DMS53 treated with DMSO at 0.1 percent for 48 hours (cell line): ENCODE data around the gene PTPRG.
"Not testable (repeated sequence)": the region's sequence is repeated elsewhere in the genome, so short reads cannot be mapped to it uniquely, and the experiment has no call there.

Source experiments
- DNase-seq: peaks from one replicate; lab custom pipeline; 2025; ENCODE audit not compliant: unreplicated experiment; lab: John Stamatoyannopoulos, UW

Gene PTPRG

DNA sequence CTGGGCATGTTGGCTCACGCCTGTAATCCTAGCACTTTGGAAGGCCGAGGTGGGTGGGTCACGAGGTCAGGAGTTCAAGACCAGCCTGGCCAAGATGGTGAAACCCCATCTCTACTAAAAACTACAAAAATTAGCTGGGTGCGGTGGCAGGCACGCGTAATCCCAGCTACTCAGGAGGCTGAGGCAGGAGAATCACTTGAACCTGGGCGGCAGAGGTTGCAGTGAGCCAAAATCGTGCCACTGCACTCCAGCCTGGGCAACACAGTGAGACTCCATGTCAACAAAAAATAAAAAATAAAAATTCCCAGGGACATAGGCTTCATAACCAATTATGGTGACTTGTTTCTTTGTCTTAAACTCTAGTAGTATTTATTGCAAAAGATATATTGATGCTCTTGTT lies 155.3 kb downstream of the PTPRG start:
- DNase-seq: not testable (repeated sequence)

DNA sequence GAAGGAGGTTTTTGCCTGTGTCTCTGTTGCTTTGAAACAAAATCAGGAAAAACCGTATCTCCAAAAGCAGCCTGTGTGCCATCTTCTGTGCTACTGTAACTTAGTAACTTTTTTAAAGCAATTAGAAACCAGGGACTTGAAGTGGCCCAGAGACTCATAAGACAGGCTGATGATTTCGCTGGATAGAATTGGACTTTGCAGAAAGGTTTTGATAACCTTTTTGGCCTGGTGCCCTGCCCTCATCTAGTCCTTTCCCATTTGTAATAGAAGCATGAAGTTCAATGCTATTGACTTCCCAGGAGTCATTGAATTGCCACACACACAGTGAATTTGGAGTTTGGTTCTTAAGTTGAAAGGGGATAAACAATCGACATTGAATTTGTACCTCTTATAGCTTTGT lies 157.2 kb downstream of the PTPRG start:
- DNase-seq: no peak

DNA sequence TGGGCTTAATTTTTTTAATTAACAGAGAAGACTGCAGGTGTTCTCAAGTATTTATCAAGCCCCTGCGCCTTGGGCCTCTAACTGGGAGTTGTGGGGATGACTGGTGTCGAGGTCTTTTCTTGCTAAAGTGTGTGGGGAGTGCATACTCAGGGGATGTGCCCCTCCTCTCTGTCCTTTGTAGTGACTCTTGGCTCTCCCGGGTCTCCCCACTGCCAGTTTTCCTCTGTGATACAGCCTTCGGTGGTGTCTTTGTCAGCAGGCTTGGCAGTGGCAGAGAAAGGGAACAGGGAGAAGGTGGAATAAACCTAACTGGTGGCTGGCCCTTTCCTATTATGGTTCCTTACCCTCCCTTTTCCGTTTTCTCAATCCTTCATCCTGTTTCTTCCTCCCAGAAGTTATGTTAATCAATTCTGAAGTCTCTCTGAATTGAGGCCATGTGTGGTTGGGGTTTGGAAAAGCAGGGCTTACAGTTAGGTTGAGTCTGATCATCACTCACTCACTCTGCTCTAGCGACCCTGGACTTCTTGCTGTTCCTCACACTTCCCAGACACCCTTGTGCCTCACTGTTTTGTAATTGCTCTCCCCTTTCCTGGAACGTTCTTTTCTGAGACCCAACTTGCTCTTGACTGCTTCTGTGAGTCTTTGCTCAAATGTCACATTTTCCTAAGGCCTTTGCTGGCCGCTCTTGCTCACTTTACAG lies 158.1 kb downstream of the PTPRG start:
- no peak for DNase-seq

DNA sequence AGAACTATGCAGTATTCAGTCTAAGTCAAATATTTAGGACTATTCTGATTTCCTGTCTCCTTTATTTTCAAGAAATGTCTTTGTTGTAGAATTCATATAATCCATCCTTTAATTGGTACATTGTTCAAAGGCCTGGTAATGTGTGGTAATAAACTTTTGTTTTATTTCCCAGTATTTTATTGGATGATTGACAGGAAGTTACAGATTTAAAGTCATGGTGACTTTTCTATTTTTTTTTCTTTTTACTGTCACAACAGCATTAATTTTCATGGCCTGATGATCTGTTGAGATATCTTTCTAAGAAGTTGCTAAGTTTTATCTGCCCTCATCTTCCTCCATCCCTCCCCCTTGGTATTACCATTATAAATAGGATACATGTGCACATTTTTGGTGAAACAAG lies 161.7 kb downstream of the PTPRG start:
- no peak for DNase-seq

DNA sequence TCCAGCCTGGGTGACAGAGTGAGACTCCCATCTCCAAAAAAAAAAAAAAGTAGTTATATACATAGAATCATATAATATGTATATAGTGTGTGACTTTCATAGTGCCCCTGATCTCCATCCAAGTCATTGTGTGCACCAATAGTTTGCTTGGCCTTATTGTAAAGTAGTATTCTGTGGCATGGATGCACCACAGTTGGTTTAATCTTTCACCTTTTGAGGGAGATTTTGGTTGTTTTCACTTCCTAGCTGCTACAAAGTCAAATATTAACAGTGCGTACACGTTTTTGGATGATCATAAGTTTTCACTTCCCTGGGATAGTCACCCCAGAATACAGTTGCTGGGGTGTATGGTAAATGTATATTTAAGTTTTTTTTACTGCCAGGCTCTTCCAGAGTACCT lies 162.8 kb downstream of the PTPRG start:
- no peak for DNase-seq

DNA sequence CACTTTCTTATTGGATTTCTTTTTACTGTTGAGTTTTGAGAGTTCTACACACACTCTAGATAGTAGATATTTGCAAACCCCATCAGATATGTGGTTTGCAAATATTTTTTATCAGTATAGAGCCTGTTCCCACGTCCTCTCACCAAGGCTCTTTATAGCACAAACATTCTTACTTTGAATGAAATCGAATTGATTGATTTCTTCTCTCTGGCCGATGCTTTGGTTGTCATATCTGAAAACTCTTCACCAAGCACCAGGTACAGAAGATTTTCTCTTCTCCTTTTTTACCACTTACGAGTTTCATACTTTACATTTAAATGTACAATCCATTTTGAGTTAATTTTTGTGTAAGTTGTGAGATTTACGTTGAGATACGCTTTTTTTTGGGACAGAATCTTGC lies 163.4 kb downstream of the PTPRG start:
- no peak for DNase-seq

DNA sequence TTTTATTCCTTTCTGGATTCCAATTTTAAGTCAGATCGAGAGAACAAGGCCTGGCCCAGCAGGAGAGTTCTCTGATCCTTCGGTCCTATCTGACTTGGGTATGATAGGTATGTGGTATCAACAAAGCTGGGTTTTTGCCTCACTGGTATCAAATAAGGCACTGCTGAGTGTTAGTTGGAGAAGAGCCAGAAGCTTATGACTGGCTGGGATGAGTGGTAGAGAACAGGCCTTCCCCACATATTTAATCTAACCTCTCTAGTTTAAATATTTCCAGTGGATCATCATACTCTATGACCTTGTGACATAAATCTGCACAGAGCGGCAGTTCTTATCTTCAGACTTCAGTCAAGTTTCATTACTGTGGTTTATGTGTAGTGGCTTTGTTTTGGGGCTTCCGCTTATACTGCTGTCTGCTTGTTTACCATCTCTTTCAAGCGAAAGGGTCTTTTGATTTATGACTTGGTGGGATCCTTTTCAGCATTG lies 164.5 kb downstream of the PTPRG start:
- no peak for DNase-seq

DNA sequence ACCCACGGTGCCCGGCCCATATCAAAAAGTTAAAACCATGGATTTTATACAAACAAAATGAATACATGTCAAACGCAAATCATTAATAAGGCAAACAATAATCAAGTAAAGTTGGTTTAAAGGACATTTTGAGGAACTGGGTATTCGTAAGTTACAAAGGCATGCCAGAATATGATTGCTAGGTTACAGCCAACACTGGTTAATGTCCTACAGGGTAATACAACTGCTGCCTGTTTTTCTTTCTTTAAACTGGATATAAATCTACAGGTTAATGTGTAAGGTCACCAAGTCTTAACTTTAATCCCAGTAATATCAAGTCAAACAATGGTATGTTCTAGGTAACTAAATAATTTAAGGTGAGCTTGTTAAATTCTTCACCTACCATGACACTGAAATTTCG lies 166.1 kb downstream of the PTPRG start:
- DNase-seq: no peak

DNA sequence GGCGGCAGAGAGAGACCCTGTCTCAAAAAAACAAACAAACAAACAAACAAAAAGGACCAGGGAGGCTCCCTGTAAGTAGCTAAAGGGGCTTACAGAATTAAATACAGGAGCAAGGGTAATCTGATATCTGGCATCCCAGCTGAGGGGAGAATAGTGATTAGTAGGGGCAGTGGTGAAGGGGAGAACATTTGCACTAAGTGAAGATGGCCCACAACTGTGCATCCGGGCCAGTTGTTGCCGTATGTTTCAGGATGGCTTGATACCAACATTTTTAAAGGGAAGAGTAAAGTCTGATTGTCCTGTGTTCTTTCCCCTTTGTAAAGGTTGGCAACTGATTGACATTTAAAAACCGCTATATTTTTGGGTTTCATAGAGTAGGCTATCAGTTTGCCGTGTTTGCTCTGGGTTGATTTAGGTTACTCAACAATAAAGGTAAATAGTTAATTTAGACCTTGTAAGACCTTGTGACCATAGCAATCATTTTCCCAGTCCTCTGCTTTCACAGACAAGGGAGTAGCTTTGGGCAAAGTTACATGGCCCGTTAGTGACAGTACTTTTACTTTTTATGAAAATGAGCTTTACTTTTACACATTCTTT lies 167.8 kb downstream of the PTPRG start:
- DNase-seq: no peak

DNA sequence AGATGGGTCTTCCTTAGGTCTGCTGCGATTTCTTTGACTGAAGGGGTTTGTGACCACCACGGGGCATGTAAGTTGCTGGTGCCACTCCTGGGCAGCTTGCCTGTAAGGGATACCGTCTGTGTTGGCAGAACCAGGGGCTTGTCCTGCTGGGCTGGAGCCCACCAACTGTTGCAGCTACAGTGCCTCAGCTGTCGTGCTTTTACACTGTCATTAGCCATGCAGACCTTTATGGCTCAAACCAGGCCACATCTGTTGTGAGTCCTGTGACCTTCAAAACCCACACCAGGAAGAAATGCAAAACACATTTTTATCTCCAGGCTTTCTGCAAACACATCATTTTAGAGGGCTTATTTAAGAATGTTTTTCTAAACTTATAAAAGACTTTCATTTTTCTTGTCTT lies 168.7 kb downstream of the PTPRG start:
- DNase-seq: no peak

DNA sequence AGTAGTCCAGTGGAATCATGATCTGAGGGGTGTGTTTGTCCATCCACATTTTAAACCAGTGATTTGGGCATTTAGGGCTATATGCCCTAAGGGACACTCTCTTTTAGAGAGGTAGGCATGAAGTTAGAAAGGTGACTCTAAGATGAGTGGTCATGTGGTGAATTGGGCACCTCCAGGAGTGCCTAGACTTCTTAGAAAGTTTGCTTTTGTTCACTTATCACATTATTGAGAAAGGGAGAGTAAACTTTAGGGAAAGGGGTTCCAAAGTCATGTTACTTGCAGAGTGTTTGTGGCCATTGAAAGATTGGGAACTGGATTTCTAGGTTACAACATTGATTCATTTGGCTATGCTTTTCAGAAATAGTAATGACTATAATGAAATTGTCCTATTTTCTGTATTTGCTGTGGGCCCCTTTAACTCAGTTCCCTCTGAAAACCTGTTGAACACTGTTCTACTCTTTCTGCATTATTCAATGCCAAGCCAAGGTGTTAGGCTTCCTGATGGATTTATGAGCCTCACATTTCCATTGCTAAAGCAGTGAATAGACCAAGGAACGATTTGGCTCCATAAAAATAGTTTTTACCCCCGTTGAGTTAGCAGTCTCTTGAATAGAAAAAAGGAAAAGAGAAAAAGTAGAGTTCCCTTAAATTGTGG lies 169.3 kb downstream of the PTPRG start:
- no peak for DNase-seq

DNA sequence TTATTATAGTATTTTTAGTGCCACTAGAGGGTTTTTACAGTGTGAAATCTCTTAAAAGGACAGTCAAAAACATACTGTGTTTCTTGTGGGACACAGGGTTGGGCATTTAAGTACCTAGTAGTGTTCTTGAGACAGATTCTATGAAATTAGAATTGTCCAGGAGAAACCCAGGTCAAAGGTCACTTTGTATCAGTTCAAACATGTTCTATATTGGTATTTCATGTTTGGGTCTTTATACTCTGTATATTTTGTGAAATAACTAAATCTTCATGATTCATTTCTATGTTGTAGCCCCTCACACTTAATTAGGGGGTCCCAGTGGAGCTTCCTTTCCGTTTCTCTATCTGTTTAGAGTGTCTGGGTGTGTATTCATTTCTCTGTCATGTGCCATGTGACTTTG lies 171.6 kb downstream of the PTPRG start:
- DNase-seq: no peak

DNA sequence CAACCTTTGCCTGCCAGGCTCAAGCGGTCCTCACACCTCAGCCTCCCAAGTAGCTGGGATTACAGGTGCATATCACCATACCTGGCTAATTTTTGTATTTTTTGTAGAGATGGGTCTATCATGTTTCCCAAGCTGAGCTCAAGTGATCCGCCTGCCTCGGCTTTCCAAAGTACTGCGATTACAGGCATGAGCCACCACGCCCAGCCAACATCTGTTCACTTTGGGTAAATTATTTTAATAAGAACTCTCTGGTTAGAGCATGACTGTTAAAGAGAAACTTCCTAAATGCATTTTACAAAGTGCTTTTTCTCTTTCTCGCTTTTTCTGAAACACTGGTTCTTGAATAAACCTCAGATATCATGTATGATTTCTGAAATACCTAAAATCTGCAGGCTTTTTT lies 172.5 kb downstream of the PTPRG start:
- DNase-seq: no peak

DNA sequence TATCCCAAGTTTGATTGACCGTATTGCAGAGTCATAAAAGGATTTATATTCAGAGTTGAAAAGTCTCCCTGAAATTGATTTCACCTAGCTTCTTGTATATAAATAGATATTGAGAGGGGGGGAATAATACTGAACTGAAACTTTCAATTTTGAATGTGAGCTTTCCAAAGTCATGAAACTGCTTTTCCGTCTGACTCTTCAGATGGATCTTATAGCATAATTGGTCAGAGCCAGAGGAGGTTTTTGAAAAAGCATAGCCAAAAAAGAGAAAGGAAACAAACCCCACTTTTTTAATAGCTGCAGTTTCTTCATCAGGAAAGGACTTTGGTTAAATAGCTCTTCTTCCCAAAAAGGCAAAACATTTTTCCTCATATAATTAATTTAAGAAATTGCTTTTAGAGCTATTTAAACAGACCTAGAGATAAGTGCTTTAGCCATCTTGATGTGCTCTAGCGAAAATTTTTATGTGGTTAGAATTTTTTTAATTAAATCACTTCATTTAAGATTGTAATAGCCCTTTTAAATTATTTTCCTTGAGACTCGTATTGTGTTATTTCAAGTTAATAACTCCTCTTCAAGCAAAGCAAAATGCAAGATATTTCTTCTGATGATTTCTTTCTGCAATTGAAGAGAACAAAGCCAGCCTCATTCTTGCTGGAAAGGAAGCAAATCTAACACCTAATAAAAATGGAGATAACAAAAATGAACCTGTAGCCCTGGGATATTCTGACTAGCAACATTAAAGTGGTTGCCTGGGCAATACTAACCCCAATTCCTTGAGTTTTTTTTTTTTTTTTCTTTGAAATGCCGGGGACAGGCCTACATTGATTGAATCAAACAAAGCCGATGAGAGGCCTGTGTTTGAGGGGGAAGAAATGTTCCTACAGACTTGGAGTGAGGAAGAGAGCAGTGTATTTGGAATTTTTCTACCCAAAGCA lies 173.6 kb downstream of the PTPRG start:
- no peak for DNase-seq

DNA sequence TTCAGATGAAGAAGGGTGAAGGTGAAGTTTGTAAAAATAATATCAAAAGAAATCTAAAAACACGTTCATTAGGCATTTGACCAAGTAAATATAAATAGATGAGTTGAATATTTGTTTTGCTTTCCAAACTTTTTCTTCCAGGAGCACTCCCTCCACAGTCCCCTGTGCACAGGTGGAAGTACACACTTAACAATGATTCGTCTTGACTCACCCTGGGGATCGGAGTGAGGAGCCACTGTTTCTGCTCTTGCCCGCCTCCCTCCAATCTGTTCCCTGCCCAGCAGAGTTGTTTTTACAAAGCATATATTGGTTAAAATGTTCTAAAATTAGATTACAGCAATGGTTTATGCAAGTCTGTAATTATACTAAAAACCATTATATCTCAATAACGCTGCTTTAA lies 175.1 kb downstream of the PTPRG start:
- no peak for DNase-seq

DNA sequence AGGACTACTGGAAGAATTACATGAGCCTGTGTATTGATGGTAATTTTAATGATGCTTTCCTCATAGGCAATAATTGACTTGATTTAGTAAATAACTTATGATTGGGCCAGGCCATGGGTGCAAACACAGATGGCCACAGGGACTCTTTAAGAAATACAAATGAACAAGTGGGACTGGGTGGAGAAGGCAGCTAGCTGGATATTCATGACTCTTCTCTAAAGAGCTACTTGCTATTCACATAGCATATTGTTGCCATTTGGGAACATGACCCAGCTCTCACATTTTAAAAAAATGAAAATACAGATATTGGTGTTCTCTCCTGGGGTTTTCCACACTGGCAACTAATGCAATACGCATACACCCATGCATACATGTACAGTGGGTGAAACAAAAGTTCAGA lies 178.3 kb downstream of the PTPRG start:
- no peak for DNase-seq

DNA sequence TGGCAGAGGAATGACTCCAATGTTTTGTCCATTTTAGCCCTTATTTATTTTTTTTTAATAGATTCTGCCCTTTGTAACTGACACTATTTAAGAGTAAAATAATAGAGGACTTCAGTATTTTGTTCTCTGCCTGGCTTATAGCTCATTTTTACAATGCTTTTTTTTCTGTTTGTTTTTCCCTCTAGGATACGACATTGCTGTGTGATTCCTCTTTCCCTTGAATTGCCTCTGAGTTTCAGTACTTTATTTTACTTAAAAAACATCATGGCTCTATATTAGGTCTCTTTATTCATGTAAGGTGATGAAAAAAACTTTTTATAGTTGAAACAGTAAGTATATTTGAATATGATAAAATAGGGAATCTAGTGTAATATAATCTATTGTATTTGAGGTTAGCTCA lies 179.1 kb downstream of the PTPRG start:
- no peak for DNase-seq

DNA sequence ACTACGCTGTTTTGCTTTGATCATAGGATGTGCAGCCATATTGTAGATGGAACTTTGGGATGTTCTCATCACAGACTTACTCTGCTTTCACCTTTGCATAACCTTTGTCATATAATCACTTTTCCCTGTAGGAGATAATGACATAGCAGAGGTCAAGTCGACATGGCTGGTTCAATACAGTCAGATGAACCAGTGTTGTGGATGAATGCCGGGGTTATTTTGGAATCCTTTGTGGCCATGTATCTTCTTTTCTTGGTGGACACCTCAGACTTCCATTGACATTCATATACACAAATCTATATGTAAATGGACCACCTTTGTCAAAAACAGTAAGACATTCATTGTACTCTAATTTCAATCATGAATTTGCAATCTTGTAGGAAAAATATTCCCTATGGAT lies 180.2 kb downstream of the PTPRG start:
- DNase-seq: no peak

DNA sequence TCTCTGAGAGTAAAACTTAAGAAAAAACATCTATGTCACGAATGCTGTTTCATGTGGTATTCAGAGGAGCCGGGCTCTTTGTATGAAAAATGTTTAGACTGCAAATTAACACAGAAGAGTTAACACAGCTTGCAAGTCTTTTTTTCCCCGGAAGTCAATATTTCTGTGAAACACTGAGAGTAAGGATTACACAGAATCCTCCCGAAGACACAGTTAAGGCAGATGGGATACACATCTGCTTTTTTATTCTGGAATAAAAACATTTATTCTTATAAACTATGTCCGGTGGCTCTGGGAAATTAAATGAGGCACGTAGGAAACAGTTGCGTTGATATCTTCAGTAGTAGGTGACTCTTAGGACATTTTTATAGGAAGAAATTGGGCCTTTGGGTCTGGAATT lies 180.6 kb downstream of the PTPRG start:
- no peak for DNase-seq

DNA sequence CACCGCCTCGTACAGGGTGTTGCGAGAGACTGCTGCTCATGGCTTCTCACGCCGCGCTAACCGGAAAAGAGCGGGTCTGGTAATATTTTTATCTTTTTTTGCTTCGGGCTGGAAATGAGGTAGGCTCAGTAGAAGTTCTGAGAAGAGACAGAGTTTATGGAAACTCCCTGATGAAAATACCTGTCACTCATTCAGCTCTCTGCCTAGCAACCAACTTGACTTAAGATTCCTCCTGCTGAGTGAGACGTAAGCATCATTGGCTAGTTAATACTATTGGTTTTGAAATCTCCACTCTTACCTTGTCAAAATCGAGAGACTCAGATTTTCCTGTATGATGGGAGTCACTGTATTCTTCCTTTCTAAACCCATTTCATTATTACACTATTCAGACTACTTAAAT lies 181.7 kb downstream of the PTPRG start:
- no peak for DNase-seq

DNA sequence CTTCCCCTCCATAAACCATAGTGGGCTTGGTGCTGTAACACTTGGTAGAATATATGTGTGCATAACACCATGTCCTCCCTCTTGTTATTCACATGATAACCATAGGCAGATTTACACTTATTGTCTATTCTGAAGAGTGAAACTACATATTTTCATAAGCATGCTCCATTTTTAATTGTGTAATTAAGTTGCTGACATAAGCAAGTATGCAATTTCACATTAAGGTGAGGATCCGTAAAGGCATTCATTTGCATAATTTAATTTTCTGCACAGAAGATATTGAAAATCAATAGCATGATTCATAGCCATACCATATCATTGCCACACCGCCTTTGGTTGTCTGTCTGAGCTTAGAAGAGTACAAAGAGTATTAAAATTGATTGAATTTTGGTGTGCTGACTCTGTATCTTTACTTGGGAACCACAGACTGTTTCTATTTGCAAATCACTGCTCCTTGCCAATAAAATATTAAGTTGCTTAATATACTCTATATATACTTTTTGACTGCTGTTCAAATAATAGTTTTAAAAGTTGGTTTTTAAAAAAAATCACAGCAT lies 182.4 kb downstream of the PTPRG start:
- no peak for DNase-seq
